ENCODE results near the gene RNF227.

Gene RNF227

GRCh38 chr17:7889166-7889955 is 26.7 kb downstream of the RNF227 start:
- Histone ChIP-seq H3K27me3 (ENCODE audit: control insufficient read depth in 5 of 5, insufficient read depth in 4 of 5, low read length in 5 of 5) (peaks cover 0 to 8% (median 2%) of the 10 kb centered on the region in 5 donors), H3K36me3 (ENCODE audit: control insufficient read depth in 5 of 5, insufficient read depth in 5 of 5, low read length in 5 of 5) (peaks cover 0 to 25% (median 17%) of the 10 kb centered on the region in 5 donors), H3K9me3 (ENCODE audit: control insufficient read depth in 5 of 5, low read length in 5 of 5) (no peaks in the 10 kb centered on the region), H3K4me3 (ENCODE audit: low read depth in 1 of 5, low read length in 5 of 5) (peak overlapping the region in 4 of 5 donors; percentile 61 to 79 (median 72)), H3K27ac (ENCODE audit: low read depth, low read length) (peak overlapping the region; percentile 81), H3K9ac (ENCODE audit: low read length in 5 of 5) (peak overlapping the region in 3 of 5 donors; percentile 0 to 59 (median 33)), H3K4me1 (ENCODE audit: control insufficient read depth in 5 of 5, insufficient read depth in 5 of 5, low read length in 5 of 5) (peaks cover 14 to 50% (median 49%) of the 10 kb centered on the region in 5 donors)

- peak within 1 kb of the TSS; percentile 60 to 79 (median 72) for H3K4me3 ChIP-seq (ENCODE audit: low read depth in 1 of 5, low read length in 5 of 5)
- peaks cover 0 to 8% (median 2%) of the 10 kb centered on the region in 5 donors for H3K27me3 ChIP-seq (ENCODE audit: control insufficient read depth in 5 of 5, insufficient read depth in 4 of 5, low read length in 5 of 5)
- H3K4me1 ChIP-seq (ENCODE audit: control insufficient read depth in 5 of 5, insufficient read depth in 5 of 5, low read length in 5 of 5) = peaks cover 14 to 54% (median 50%) of the 10 kb centered on the region in 5 donors
- H3K36me3 ChIP-seq (ENCODE audit: control insufficient read depth in 5 of 5, insufficient read depth in 5 of 5, low read length in 5 of 5) = peaks cover 0 to 15% (median 7%) of the 10 kb centered on the region in 5 donors
- H3K27ac ChIP-seq (ENCODE audit: low read depth, low read length) = peak within 1 kb of the TSS; percentile 81
- no peaks in the 10 kb centered on the region for H3K9me3 ChIP-seq (ENCODE audit: control insufficient read depth in 5 of 5, low read length in 5 of 5)
- H3K9ac ChIP-seq (ENCODE audit: low read length in 5 of 5) = peak within 1 kb of the TSS; percentile 43 to 71 (median 64)
Observed at GRCh38 chr17:7888184-7888920, 27.7 kb downstream of the RNF227 start, which contains the start of gene CHD3. Gene CHD3 (plus strand): TSS chr17:7888789. CDS start chr17:7889001, 212 bp downstream.

DNA sequence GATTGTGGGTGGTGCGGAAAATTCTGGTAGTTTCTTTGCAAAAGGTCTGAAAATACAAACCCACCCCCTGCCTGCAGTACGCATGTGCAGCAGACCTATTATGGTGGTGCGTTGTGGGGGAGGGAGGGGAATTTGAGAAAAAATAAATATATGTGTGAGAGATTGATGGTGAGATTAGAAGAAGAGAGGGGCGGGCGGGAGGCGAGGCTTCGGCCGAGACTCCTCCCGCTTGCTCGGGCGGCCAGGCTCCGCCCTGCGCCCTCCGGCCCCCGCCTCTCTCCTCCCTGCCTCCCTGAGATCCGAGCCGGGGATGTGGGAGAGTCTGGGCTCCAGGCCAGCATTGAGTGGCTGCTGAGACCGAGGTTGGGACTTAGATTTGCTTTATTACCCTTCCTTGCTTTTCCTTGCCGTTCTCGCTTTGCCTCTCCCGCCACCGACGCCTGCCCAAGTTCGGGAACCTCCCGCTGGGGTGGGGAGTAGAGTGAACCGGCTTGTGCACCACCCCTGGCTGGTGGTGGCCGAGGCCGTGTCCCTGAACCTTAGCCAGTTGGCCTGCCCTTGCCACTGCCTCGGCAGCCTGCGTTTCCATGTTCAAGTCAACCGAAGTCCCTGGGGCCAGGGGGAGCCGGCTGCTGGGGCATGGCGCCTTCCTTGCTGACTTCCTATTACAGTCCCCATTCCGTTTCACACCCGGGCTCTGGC is 28.5 kb downstream of the RNF227 start:
- Histone ChIP-seq H3K27me3 (ENCODE audit: control insufficient read depth in 5 of 5, insufficient read depth in 4 of 5, low read length in 5 of 5) (peaks cover 0 to 8% (median 4%) of the 10 kb centered on the region in 5 donors), H3K36me3 (ENCODE audit: control insufficient read depth in 5 of 5, insufficient read depth in 5 of 5, low read length in 5 of 5) (peaks cover 0 to 15% (median 7%) of the 10 kb centered on the region in 5 donors), H3K27ac (ENCODE audit: low read depth, low read length) (peak overlapping the region; percentile 81), H3K9ac (ENCODE audit: low read length in 5 of 5) (peak overlapping the region in 4 of 5 donors; percentile 18 to 71 (median 66)), H3K4me1 (ENCODE audit: control insufficient read depth in 5 of 5, insufficient read depth in 5 of 5, low read length in 5 of 5) (peaks cover 14 to 54% (median 50%) of the 10 kb centered on the region in 5 donors), H3K4me3 (ENCODE audit: low read depth in 1 of 5, low read length in 5 of 5) (peak overlapping the region; percentile 60 to 79 (median 72)), H3K9me3 (ENCODE audit: control insufficient read depth in 5 of 5, low read length in 5 of 5) (no peaks in the 10 kb centered on the region)

DNA sequence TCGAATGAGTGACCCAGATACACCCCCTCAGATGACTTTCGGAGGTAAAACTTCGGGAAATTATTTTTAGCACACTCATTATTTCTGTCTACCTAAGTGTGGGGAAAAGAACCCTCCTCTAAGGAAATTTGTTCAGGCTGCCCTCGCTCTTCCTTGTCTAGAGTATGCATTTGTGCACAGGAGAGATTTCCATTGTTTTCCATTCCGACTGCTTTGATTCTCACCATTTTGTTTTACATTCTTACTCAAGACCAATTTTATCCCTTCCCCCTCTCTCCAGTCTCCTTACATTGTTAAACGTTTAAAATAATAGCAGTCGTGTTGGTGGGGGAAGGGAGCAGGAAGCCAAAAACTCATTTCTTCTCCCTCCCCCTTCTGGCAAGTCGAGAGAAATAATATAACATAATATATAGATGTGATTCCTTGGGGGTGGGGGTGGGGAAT is 29.0 kb downstream of the RNF227 start:
- Histone ChIP-seq H3K27ac (ENCODE audit: low read depth, low read length) (peak overlapping the region; percentile 81), H3K4me1 (ENCODE audit: control insufficient read depth in 5 of 5, insufficient read depth in 5 of 5, low read length in 5 of 5) (peaks cover 14 to 54% (median 50%) of the 10 kb centered on the region in 5 donors), H3K9ac (ENCODE audit: low read length in 5 of 5) (peak overlapping the region in 2 of 5 donors; percentile 35 to 62)

DNA sequence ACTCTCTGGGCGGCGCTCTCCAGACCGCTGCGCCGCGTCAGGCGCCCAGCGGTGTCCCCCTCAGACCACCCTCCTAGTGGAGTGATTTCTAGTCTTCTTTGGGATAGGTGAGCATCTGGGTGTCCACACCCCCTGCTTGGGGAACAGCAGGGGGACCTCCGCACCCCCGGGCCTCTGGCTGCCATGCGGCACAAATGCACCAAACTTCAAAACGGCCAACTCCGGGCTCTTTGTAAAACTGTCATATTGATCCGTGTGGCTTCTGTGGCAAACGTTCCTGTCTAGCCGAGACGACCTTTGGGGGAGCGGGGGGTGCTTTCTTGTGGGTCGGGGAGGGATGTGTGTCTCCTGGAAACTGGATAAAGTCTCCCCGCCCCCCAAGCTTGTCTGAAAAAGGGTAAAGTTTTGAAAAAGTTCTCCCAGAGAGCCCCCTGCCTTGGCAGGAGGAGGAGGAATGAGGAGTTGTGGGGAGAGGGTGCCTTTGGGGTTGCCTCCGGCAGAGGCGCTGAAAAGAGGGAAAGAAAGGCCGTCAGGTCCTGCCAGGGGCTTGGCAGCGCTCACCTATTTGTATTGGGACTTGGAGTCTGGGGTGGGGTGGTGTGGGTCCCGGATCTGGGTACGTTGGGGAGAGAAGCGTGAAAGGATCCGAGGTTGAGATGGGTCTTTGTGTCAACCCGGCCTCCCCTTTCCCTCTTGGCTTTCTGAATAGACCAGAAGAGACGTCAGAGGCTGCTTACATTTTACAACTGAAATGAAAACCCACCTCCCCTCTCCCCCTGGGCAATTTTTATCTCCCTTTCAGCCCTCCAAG is 29.7 kb downstream of the RNF227 start:
- peaks cover 0 to 19% (median 7%) of the 10 kb centered on the region in 5 donors for H3K36me3 ChIP-seq (ENCODE audit: control insufficient read depth in 5 of 5, insufficient read depth in 5 of 5, low read length in 5 of 5)
- peak overlapping the region; percentile 81 for H3K27ac ChIP-seq (ENCODE audit: low read depth, low read length)
- H3K9me3 ChIP-seq (ENCODE audit: control insufficient read depth in 5 of 5, low read length in 5 of 5) = no peaks in the 10 kb centered on the region
- H3K9ac ChIP-seq (ENCODE audit: low read length in 5 of 5) = peak overlapping the region in 3 of 5 donors; percentile 62 to 66 (median 65)
- peaks cover 14 to 56% (median 51%) of the 10 kb centered on the region in 5 donors for H3K4me1 ChIP-seq (ENCODE audit: control insufficient read depth in 5 of 5, insufficient read depth in 5 of 5, low read length in 5 of 5)
- peak overlapping the region; percentile 44 to 79 (median 70) for H3K4me3 ChIP-seq (ENCODE audit: low read depth in 1 of 5, low read length in 5 of 5)
- peaks cover 0 to 9% (median 6%) of the 10 kb centered on the region in 5 donors for H3K27me3 ChIP-seq (ENCODE audit: control insufficient read depth in 5 of 5, insufficient read depth in 4 of 5, low read length in 5 of 5)

More for the DNA sequence above, 29.0 kb downstream of the RNF227 start:
- H3K9me3 ChIP-seq (ENCODE audit: control insufficient read depth in 5 of 5, low read length in 5 of 5) = no peaks in the 10 kb centered on the region
- H3K36me3 ChIP-seq (ENCODE audit: control insufficient read depth in 5 of 5, insufficient read depth in 5 of 5, low read length in 5 of 5) = peaks cover 0 to 16% (median 7%) of the 10 kb centered on the region in 5 donors
- peak overlapping the region in 4 of 5 donors; percentile 44 to 79 (median 74) for H3K4me3 ChIP-seq (ENCODE audit: low read depth in 1 of 5, low read length in 5 of 5)
- H3K27me3 ChIP-seq (ENCODE audit: control insufficient read depth in 5 of 5, insufficient read depth in 4 of 5, low read length in 5 of 5) = peaks cover 0 to 8% (median 6%) of the 10 kb centered on the region in 5 donors

GRCh38 chr17:7885367-7886226 is 30.5 kb downstream of the RNF227 start:
- peak overlapping the region; percentile 81 for H3K27ac ChIP-seq (ENCODE audit: low read depth, low read length)
- H3K9ac ChIP-seq (ENCODE audit: low read length in 5 of 5) = peak overlapping the region in 3 of 5 donors; percentile 62 to 66 (median 65)
- no peaks in the 10 kb centered on the region for H3K9me3 ChIP-seq (ENCODE audit: control insufficient read depth in 5 of 5, low read length in 5 of 5)
- H3K27me3 ChIP-seq (ENCODE audit: control insufficient read depth in 5 of 5, insufficient read depth in 4 of 5, low read length in 5 of 5) = peaks cover 0 to 13% (median 6%) of the 10 kb centered on the region in 5 donors
- peak overlapping the region; percentile 59 to 79 (median 70) for H3K4me3 ChIP-seq (ENCODE audit: low read depth in 1 of 5, low read length in 5 of 5)
- peaks cover 0 to 18% (median under 1%) of the 10 kb centered on the region in 5 donors for H3K36me3 ChIP-seq (ENCODE audit: control insufficient read depth in 5 of 5, insufficient read depth in 5 of 5, low read length in 5 of 5)
- H3K4me1 ChIP-seq (ENCODE audit: control insufficient read depth in 5 of 5, insufficient read depth in 5 of 5, low read length in 5 of 5) = peaks cover 14 to 63% (median 51%) of the 10 kb centered on the region in 5 donors

GRCh38 chr17:7884581-7885366 is 31.3 kb downstream of the RNF227 start:
- Histone ChIP-seq H3K9me3 (ENCODE audit: control insufficient read depth in 5 of 5, low read length in 5 of 5) (no peaks in the 10 kb centered on the region), H3K4me1 (ENCODE audit: control insufficient read depth in 5 of 5, insufficient read depth in 5 of 5, low read length in 5 of 5) (peaks cover 14 to 59% (median 47%) of the 10 kb centered on the region in 5 donors), H3K27me3 (ENCODE audit: control insufficient read depth in 5 of 5, insufficient read depth in 4 of 5, low read length in 5 of 5) (peaks cover 0 to 13% (median 6%) of the 10 kb centered on the region in 5 donors), H3K27ac (ENCODE audit: low read depth, low read length) (no peak overlapping the region), H3K4me3 (ENCODE audit: low read depth in 1 of 5, low read length in 5 of 5) (peak overlapping the region in 4 of 5 donors; percentile 56 to 79 (median 74)), H3K36me3 (ENCODE audit: control insufficient read depth in 5 of 5, insufficient read depth in 5 of 5, low read length in 5 of 5) (peaks cover 0 to 18% (median 4%) of the 10 kb centered on the region in 5 donors), H3K9ac (ENCODE audit: low read length in 5 of 5) (no peak overlapping the region)

All from subcutaneous abdominal adipose tissue (tissue), 5 donors.